CD14-positive monocyte (primary cell): ENCODE results near the gene IL6. TPM values are rescaled to one million over a fixed set of nuclear protein-coding genes. Genes with fewer than 3 reads are reported as not detected.
"Not testable (repeated sequence)": the region's sequence is repeated elsewhere in the genome, so short reads cannot be mapped to it uniquely, and the experiment has no call there.

Experiments
- DNase-seq, 3 donors: peaks; one replicate each; pipeline ENCODE4 v3.0.0-alpha.2; 2011 to 2022
- H2AFZ ChIP-seq: 2 replicates; pipeline ENCODE4 v1.6.0; 2012; ENCODE audit warnings: mild to moderate bottlenecking, low read depth, low read length, inconsistent platforms; ENCODE audit not compliant: insufficient read depth, poor library complexity, severe bottlenecking
- H3K27ac ChIP-seq, 2 donors: 1 replicate in 1 of 2; 2 replicates in 1 of 2; pipeline ENCODE4 v1.5.1; 2012 to 2013; ENCODE audit warnings: low read length in 2 of 2, control low read depth in 1 of 2, inconsistent platforms in 1 of 2, low read depth in 1 of 2, mild to moderate bottlenecking in 1 of 2
- H3K27me3 ChIP-seq, 2 donors: one replicate each; pipeline versions ENCODE4 v1.6.0 to v1.6.1; 2011 to 2013; ENCODE audit warnings: low read length in 2 of 2; ENCODE audit not compliant: control insufficient read depth in 2 of 2, insufficient read depth in 2 of 2
- H3K36me3 ChIP-seq, 2 donors: replicated peaks in 1 of 2; 1 replicate in 1 of 2; 2 replicates in 1 of 2; pipeline versions ENCODE4 v1.5.1 to v1.6.1; 2012 to 2013; ENCODE audit warnings: low read length in 2 of 2, control low read depth in 1 of 2, inconsistent platforms in 1 of 2, mild to moderate bottlenecking in 1 of 2; ENCODE audit not compliant: insufficient read depth in 2 of 2, control insufficient read depth in 1 of 2
- H3K4me1 ChIP-seq, 2 donors: 1 replicate in 1 of 2; 2 replicates in 1 of 2; pipeline versions ENCODE4 v1.5.1 to v1.6.1; 2012 to 2013; ENCODE audit warnings: low read length in 2 of 2, control low read depth in 1 of 2, inconsistent platforms in 1 of 2, mild to moderate bottlenecking in 1 of 2, moderate library complexity in 1 of 2; ENCODE audit not compliant: insufficient read depth in 2 of 2, control insufficient read depth in 1 of 2
- H3K4me2 ChIP-seq: replicated peaks from 2 replicates; pipeline ENCODE3; 2012; ENCODE audit warnings: low read length, moderate library complexity, mild to moderate bottlenecking; ENCODE audit not compliant: poor library complexity, severe bottlenecking; ENCODE audit errors: extremely low read depth
- H3K4me3 ChIP-seq, 3 experiments: fragments of 200-600 bp in 1 of 3; sonication (generic) in 1 of 3; replicated peaks in 1 of 3; 1 replicate in 2 of 3; 2 replicates in 1 of 3; pipeline ENCODE4 v1.5.1; 2011 to 2013; ENCODE audit warnings: low read length in 3 of 3, mild to moderate bottlenecking in 3 of 3, control low read depth in 2 of 3, low read depth in 2 of 3, inconsistent platforms in 1 of 3, moderate library complexity in 1 of 3
- H3K79me2 ChIP-seq: 2 replicates; pipeline ENCODE4 v1.6.0; 2012; ENCODE audit warnings: mild to moderate bottlenecking, control low read depth, inconsistent platforms, low read length, moderate library complexity; ENCODE audit not compliant: insufficient read depth
- H3K9ac ChIP-seq: 2 replicates; pipeline ENCODE4 v1.6.0; 2017; ENCODE audit warnings: low read length, mild to moderate bottlenecking; ENCODE audit not compliant: insufficient read depth, poor library complexity, severe bottlenecking
- H3K9me3 ChIP-seq, 2 donors: replicated peaks in 1 of 2; 1 replicate in 1 of 2; 2 replicates in 1 of 2; pipeline versions ENCODE4 v1.5.1 to v1.6.1; 2012 to 2013; ENCODE audit warnings: low read length in 2 of 2, control low read depth in 1 of 2; ENCODE audit not compliant: control insufficient read depth in 1 of 2, insufficient read depth in 1 of 2
- H4K20me1 ChIP-seq: 2 replicates; pipeline ENCODE4 v1.6.0; 2012; ENCODE audit warnings: mild to moderate bottlenecking, low read length, control low read depth, moderate library complexity; ENCODE audit not compliant: insufficient read depth
- H3K27ac Mint-ChIP-seq, 7 donors: one replicate each; pipeline ENCODE4 v1.8.0; 2020; ENCODE audit warnings: mild to moderate bottlenecking in 7 of 7, mixed read lengths in 7 of 7, moderate library complexity in 6 of 7, inconsistent platforms in 2 of 7
- H3K27me3 Mint-ChIP-seq, 3 donors: one replicate each; pipeline ENCODE4 v1.8.0; 2021 to 2022; ENCODE audit warnings: low read depth in 3 of 3, mild to moderate bottlenecking in 3 of 3, mixed read lengths in 3 of 3, moderate library complexity in 3 of 3, inconsistent platforms in 1 of 3
- H3K36me3 Mint-ChIP-seq, 2 donors: one replicate each; pipeline ENCODE4 v1.8.0; 2020; ENCODE audit warnings: mixed read lengths in 2 of 2, inconsistent platforms in 1 of 2, mild to moderate bottlenecking in 1 of 2
- H3K4me1 Mint-ChIP-seq: one replicate; pipeline ENCODE4 v1.8.0; 2020; ENCODE audit warnings: mild to moderate bottlenecking, mixed read lengths
- H3K4me3 Mint-ChIP-seq, 2 donors: one replicate each; pipeline ENCODE4 v1.8.0; 2020; ENCODE audit warnings: mild to moderate bottlenecking in 2 of 2, mixed read lengths in 2 of 2, moderate library complexity in 1 of 2
- H3K9me3 Mint-ChIP-seq, 7 donors: one replicate each; pipeline ENCODE4 v1.8.0; 2020 to 2022; ENCODE audit warnings: mixed read lengths in 7 of 7, mild to moderate bottlenecking in 6 of 7, moderate library complexity in 6 of 7, inconsistent platforms in 2 of 7
- CTCF ChIP-seq: fragments of 200-600 bp; IDR thresholded peaks from one replicate; pipeline ENCODE4 v1.8.0; 2022; ENCODE audit warnings: antibody characterized with exemption, mild to moderate bottlenecking
- WGBS: methylation state at CpG from one replicate; pipeline ENCODE4 v1.1.5; 2013; ENCODE audit warnings: missing lambda C conversion rate; ENCODE audit not compliant: insufficient coverage; 5-methylcytosine and 5-hydroxymethylcytosine counted together
- intact Hi-C, 2 donors: fragments of 100-400 bp; cut with micrococcal nuclease; formaldehyde crosslinking; loops; one replicate each; pipeline versions ENCODE4 v1.15.0 to v1.15.1; 2023
- polyA plus RNA-seq, 3 donors: library from polyadenylated mRNA; depleted of rRNA in 1 of 3; unstranded in 2 of 3; stranded (reverse) in 1 of 3; fragments of 300-500 nt in 2 of 3; fragments of >200 nt in 1 of 3; fragmentation: Illumina TruSeq in 2 of 3; gene quantifications; 1 replicate in 2 of 3; 2 replicates in 1 of 3; pipeline ENCODE4 v1.2.3, GENCODE V29; 2012 to 2021

IL6 gene
- polyA plus RNA-seq, 3 donors, result 0.28 to 3.5 (median 1.6) TPM

GRCh38 chr7:22776964-22777363 lies 50.0 kb downstream of the IL6 start:
- H3K9ac ChIP-seq, result no peak overlapping the region
- H3K27me3 Mint-ChIP-seq, result peaks cover 2 to 8% (median 3%) of the 10 kb centered on the region in 3 donors
- no peak overlapping the region for H3K4me3 Mint-ChIP-seq
- H2AFZ ChIP-seq, result no peak overlapping the region
- H3K4me3 ChIP-seq, result no peak overlapping the region
- H3K4me1 Mint-ChIP-seq, result no peaks in the 10 kb centered on the region
- intact Hi-C loops, result no loop called here
- H3K27me3 ChIP-seq, result peaks cover 0 to 2% of the 10 kb centered on the region in 2 donors
- WGBS, result 85% methylated on average over 2 of the region's 4 CpGs
- no peak for TF ChIP-seq CTCF
- no peaks in the 10 kb centered on the region for H3K9me3 ChIP-seq
- no peak for DNase-seq
- H3K27ac ChIP-seq, result no peak overlapping the region
- H3K79me2 ChIP-seq, result no peaks in the 10 kb centered on the region
- H4K20me1 ChIP-seq, result no peaks in the 10 kb centered on the region
- no peak overlapping the region for H3K27ac Mint-ChIP-seq
- H3K4me2 ChIP-seq, result no peak overlapping the region
- no peaks in the 10 kb centered on the region for H3K4me1 ChIP-seq
- H3K36me3 Mint-ChIP-seq, result no peaks in the 10 kb centered on the region
- no peaks in the 10 kb centered on the region for H3K36me3 ChIP-seq
- no peaks in the 10 kb centered on the region for H3K9me3 Mint-ChIP-seq

GRCh38 chr7:22779730-22780323 lies 52.8 kb downstream of the IL6 start:
- H4K20me1 ChIP-seq, result not testable (repeated sequence)

More at GRCh38 chr7:22779730-22780323, 52.8 kb downstream of the IL6 start:
- not testable (repeated sequence) for H3K9me3 Mint-ChIP-seq, H3K27me3 Mint-ChIP-seq, H3K9ac ChIP-seq, H3K4me3 ChIP-seq, H3K27me3 ChIP-seq, H2AFZ ChIP-seq, H3K9me3 ChIP-seq, H3K4me1 Mint-ChIP-seq, H3K36me3 Mint-ChIP-seq, H3K36me3 ChIP-seq, H3K4me2 ChIP-seq, H3K27ac Mint-ChIP-seq, H3K4me1 ChIP-seq, H3K4me3 Mint-ChIP-seq, H3K27ac ChIP-seq, DNase-seq, H3K79me2 ChIP-seq
- no CpG with 5 or more reads among the region's 4 CpGs for WGBS
- intact Hi-C loops, result loop anchor here in 1 of 2 donors (5.0 kb wide), 1 partner anchor 218 kb away; no protein-coding TSS in a partner anchor
